ENCODE data around the gene NFE2L1. TPM values are rescaled to one million over a fixed set of nuclear protein-coding genes. Genes with fewer than 3 reads are reported as not detected.

Gene NFE2L1
- total RNA-seq, 4 donors from 2014 or later: 144 to 255 (median 168) TPM

- TF ChIP-seq CTCF (IDR thresholded peaks at IDR 0.05): no peak
- DNase-seq (ENCODE audit: low spot score) (peak; percentile 57), ATAC-seq (ENCODE audit: low FRiP score) (peak; percentile 81)
Measured at GRCh38 chr17:48048384-48049126, 396 bp downstream of the NFE2L1 start.

GRCh38 chr17:48051283-48051682 lies 3.1 kb downstream of the NFE2L1 start:
- no peak for ATAC-seq (ENCODE audit: low FRiP score)
- TF ChIP-seq CTCF (IDR thresholded peaks at IDR 0.05): no peak
- no peak for DNase-seq (ENCODE audit: low spot score)

- ATAC-seq (ENCODE audit: low FRiP score): peak; percentile 30
Measured at GRCh38 chr17:48051706-48052486, 3.7 kb downstream of the NFE2L1 start.

GRCh38 chr17:48052956-48053757 lies 5.0 kb downstream of the NFE2L1 start:
- no peak for ATAC-seq (ENCODE audit: low FRiP score)
- TF ChIP-seq CTCF (IDR thresholded peaks at IDR 0.05): no peak

More at GRCh38 chr17:48051706-48052486, 3.7 kb downstream of the NFE2L1 start:
- TF ChIP-seq CTCF (IDR thresholded peaks at IDR 0.05): no peak
- no peak for DNase-seq (ENCODE audit: low spot score)

GRCh38 chr17:48053758-48054237 lies 5.6 kb downstream of the NFE2L1 start:
- DNase-seq (ENCODE audit: low spot score): no peak
- ATAC-seq (ENCODE audit: low FRiP score): no peak
- TF ChIP-seq CTCF (IDR thresholded peaks at IDR 0.05): no peak

More at GRCh38 chr17:48052956-48053757, 5.0 kb downstream of the NFE2L1 start:
- DNase-seq (ENCODE audit: low spot score): no peak

GRCh38 chr17:48054238-48055185 lies 6.4 kb downstream of the NFE2L1 start:
- ATAC-seq (ENCODE audit: low FRiP score): peak; percentile 78
- no peak for TF ChIP-seq CTCF (IDR thresholded peaks at IDR 0.05)
- DNase-seq (ENCODE audit: low spot score): no peak
